ENCODE results near the gene ANXA9. TPM values are rescaled to one million over a fixed set of nuclear protein-coding genes. Genes with fewer than 3 reads are reported as not detected.

Gene ANXA9
- total RNA-seq, 2 donors from 2014 or later: not detected

GRCh38 chr1:150995460-150995859 lies 13.4 kb downstream of the ANXA9 start:
- H3K9me3 Mint-ChIP-seq: no peaks in the 10 kb centered on the region
- no peaks in the 10 kb centered on the region for H3K36me3 Mint-ChIP-seq
- DNase-seq (ENCODE audit: low spot score in 2 of 2): no peak
- peak overlapping the region in 1 of 2 donors; percentile 72 for H3K27ac Mint-ChIP-seq
- ATAC-seq: no peak

- H3K9me3 Mint-ChIP-seq: no peaks in the 10 kb centered on the region
- H3K27ac Mint-ChIP-seq: no peak overlapping the region
- DNase-seq (ENCODE audit: low spot score in 2 of 2) (peak in 1 of 2 donors; percentile 40), ATAC-seq (peak in 1 of 2 donors; percentile 32)
- H3K36me3 Mint-ChIP-seq: no peaks in the 10 kb centered on the region
Observed at GRCh38 chr1:150995896-150996295, 13.8 kb downstream of the ANXA9 start.

DNA sequence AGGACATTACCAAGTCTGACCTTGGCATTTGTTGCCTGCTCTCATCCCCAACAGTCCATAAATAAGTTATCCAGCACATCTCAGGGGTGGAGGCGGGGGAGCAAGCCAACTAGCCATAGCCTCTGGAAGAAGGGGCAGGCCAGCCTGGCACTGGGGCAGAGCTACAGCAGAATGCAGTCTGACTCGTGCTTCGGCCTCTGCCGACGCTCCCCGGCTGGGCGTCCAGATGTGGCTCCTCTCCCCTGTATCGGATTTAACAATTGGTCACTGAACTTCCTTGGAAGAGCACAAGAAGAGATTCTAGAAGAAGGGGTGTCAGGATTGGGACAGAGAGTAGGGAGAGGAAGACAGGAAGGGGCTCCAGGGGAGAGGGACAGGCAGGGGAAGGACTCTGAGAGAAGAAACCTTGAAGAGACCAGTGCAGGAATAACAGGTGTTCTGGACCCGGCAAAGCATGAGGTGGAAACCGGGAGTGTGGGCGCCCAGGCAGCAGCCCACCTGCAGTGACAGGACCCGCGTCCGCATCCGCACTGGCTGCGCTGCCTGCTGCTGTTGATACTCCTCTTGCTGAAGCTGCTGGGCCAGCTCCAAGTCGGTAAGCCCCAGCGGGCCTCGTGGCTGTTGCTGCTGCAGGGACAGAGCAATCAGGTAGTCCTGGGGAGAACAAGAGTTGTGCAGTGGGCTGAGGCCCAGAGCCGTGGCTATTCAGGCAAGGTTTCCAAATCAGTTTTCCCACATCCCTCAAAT lies 15.2 kb downstream of the ANXA9 start:
- ATAC-seq (no peak), DNase-seq (ENCODE audit: low spot score in 2 of 2) (no peak)
- Mint-ChIP-seq H3K9me3 (no peaks in the 10 kb centered on the region), H3K27ac (peak overlapping the region in 1 of 2 donors; percentile 15), H3K36me3 (peaks cover 6 to 8% of the 10 kb centered on the region in 2 donors)

- ATAC-seq (no peak), DNase-seq (ENCODE audit: low spot score in 2 of 2) (no peak)
- H3K9me3 Mint-ChIP-seq: no peaks in the 10 kb centered on the region
- no peak overlapping the region for H3K27ac Mint-ChIP-seq
- H3K36me3 Mint-ChIP-seq: peaks cover 6 to 8% of the 10 kb centered on the region in 2 donors
Observed at GRCh38 chr1:150997949-150998348, 15.9 kb downstream of the ANXA9 start.

DNA sequence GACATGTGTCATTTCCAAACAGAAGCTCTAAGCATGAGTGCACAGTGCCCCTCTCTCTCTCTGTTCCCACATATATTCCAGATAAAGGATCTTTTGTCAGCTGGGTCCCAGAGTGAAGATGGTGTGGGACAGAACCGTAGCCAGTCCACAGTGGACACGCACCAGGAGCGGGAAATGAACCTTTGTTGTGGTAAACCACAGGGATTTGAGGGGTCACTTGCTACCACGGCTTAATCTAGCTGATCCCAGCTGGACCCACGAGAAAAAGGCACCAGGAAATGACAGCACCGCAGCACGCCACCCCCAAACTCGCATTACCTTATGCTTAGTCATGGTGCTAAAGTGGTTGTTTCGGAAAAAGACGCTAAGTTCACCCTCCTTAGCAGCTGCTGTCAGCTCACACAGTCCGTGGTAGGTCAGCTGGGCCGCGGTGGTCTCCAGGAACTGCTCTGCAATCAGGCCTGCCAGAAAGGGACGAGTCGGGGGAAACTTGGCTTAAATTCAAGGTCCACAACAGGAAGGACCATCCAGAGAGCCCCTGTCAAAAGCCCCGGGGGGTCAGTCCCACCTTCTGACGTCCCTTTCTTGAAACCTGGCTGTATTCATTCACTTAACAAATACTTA lies 17.1 kb downstream of the ANXA9 start:
- DNase-seq (ENCODE audit: low spot score in 2 of 2) (no peak), ATAC-seq (peak; percentile 58 to 76)
- H3K27ac Mint-ChIP-seq: peak overlapping the region in 1 of 2 donors; percentile 60
- peaks cover 6 to 8% of the 10 kb centered on the region in 2 donors for H3K36me3 Mint-ChIP-seq
- no peaks in the 10 kb centered on the region for H3K9me3 Mint-ChIP-seq

GRCh38 chr1:150999926-151000325 lies 17.8 kb downstream of the ANXA9 start:
- H3K27ac Mint-ChIP-seq: no peak overlapping the region
- H3K9me3 Mint-ChIP-seq: no peaks in the 10 kb centered on the region
- H3K36me3 Mint-ChIP-seq: peaks cover 6 to 8% of the 10 kb centered on the region in 2 donors
- no peak for ATAC-seq
- DNase-seq (ENCODE audit: low spot score in 2 of 2): no peak

DNA sequence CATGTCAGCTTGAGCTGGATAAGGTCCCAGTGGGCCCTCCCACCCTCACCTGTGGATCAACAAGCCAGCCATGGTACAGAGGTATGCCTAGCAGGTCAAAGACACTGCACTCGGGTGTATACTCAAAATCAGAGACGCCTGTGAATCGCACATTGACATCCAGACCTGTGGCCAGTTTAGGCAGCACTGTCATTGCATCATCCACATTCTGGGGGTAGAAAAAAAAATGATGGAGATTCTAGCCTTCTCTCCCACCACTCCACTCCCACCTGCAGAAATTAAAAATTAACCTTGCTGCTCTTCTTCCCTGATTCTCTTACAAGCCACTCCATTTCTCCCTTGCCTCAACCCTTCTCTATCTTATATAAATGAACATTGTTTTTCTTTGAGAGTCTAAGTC lies 18.3 kb downstream of the ANXA9 start:
- Mint-ChIP-seq H3K9me3 (no peaks in the 10 kb centered on the region), H3K27ac (peak overlapping the region in 1 of 2 donors; percentile 65), H3K36me3 (peaks cover 6 to 10% of the 10 kb centered on the region in 2 donors)
- ATAC-seq: no peak
- DNase-seq (ENCODE audit: low spot score in 2 of 2): no peak

- DNase-seq (ENCODE audit: low spot score in 2 of 2): no peak
- Mint-ChIP-seq H3K27ac (peak overlapping the region in 1 of 2 donors; percentile 93), H3K36me3 (peaks cover 12 to 22% of the 10 kb centered on the region in 2 donors), H3K9me3 (no peaks in the 10 kb centered on the region)
- no peak for ATAC-seq
Observed at GRCh38 chr1:151001602-151002001, 19.5 kb downstream of the ANXA9 start.

- Mint-ChIP-seq H3K9me3 (no peaks in the 10 kb centered on the region), H3K36me3 (peaks cover 12 to 25% of the 10 kb centered on the region in 2 donors), H3K27ac (peak overlapping the region; percentile 6 to 97)
- ATAC-seq (no peak), DNase-seq (ENCODE audit: low spot score in 2 of 2) (no peak)
Observed at GRCh38 chr1:151002051-151002450, 20.0 kb downstream of the ANXA9 start.

- H3K27ac Mint-ChIP-seq: peak overlapping the region; percentile 88 to 97
- ATAC-seq (no peak), DNase-seq (ENCODE audit: low spot score in 2 of 2) (no peak)
- peaks cover 12 to 25% of the 10 kb centered on the region in 2 donors for H3K36me3 Mint-ChIP-seq
- no peaks in the 10 kb centered on the region for H3K9me3 Mint-ChIP-seq
Observed at GRCh38 chr1:151002611-151003010, 20.5 kb downstream of the ANXA9 start.

GRCh38 chr1:151003180-151003579 lies 21.1 kb downstream of the ANXA9 start:
- Mint-ChIP-seq H3K36me3 (peaks cover 12 to 25% of the 10 kb centered on the region in 2 donors), H3K9me3 (no peaks in the 10 kb centered on the region), H3K27ac (peak overlapping the region; percentile 88 to 97)
- ATAC-seq (no peak), DNase-seq (ENCODE audit: low spot score in 2 of 2) (no peak)

GRCh38 chr1:151005729-151006319 lies 23.7 kb downstream of the ANXA9 start:
- ATAC-seq: peak in 1 of 2 donors; percentile 1
- DNase-seq (ENCODE audit: low spot score in 2 of 2): no peak
- no peaks in the 10 kb centered on the region for H3K9me3 Mint-ChIP-seq
- peak overlapping the region; percentile 97 to 99 for H3K27ac Mint-ChIP-seq
- H3K36me3 Mint-ChIP-seq: peaks cover 16 to 30% of the 10 kb centered on the region in 2 donors

- peak; percentile 44 to 62 for DNase-seq (ENCODE audit: low spot score in 2 of 2)
- peak; percentile 41 to 43 for ATAC-seq
- peak within 1 kb of the TSS; percentile 97 to 99 for H3K27ac Mint-ChIP-seq
Observed at GRCh38 chr1:151006327-151007052, 24.4 kb downstream of the ANXA9 start, which contains the start of gene MINDY1. MINDY1 (minus strand) TSS chr1:151006902; CDS start chr1:151002617, 4,285 bp downstream.

DNA sequence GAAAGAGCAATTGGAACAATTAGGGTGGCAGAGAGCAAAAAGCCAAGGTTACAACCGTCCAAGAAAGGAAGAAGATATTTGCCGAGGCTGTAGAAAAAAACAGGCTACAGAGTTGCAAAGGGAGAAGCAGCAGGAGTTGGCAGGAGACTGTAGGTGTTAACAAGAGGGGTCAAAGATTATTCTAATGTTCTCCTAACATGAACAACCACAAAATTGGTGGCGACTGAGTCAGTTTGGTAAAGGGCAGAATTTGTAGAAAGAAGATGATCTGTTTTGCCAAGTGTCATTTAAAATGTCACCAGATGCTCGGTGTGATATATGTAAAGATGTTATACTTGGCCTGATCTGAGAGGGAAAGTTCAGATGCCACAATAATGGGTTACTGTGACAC lies 25.8 kb downstream of the ANXA9 start:
- Mint-ChIP-seq H3K36me3 (peaks cover 10 to 21% of the 10 kb centered on the region in 2 donors), H3K9me3 (no peaks in the 10 kb centered on the region), H3K27ac (peak overlapping the region; percentile 97 to 99)
- no peak for ATAC-seq
- DNase-seq (ENCODE audit: low spot score in 2 of 2): no peak

More at GRCh38 chr1:151006327-151007052, 24.4 kb downstream of the ANXA9 start, which contains the start of gene MINDY1:
- no peaks in the 10 kb centered on the region for H3K9me3 Mint-ChIP-seq
- peaks cover 16 to 29% of the 10 kb centered on the region in 2 donors for H3K36me3 Mint-ChIP-seq

DNA sequence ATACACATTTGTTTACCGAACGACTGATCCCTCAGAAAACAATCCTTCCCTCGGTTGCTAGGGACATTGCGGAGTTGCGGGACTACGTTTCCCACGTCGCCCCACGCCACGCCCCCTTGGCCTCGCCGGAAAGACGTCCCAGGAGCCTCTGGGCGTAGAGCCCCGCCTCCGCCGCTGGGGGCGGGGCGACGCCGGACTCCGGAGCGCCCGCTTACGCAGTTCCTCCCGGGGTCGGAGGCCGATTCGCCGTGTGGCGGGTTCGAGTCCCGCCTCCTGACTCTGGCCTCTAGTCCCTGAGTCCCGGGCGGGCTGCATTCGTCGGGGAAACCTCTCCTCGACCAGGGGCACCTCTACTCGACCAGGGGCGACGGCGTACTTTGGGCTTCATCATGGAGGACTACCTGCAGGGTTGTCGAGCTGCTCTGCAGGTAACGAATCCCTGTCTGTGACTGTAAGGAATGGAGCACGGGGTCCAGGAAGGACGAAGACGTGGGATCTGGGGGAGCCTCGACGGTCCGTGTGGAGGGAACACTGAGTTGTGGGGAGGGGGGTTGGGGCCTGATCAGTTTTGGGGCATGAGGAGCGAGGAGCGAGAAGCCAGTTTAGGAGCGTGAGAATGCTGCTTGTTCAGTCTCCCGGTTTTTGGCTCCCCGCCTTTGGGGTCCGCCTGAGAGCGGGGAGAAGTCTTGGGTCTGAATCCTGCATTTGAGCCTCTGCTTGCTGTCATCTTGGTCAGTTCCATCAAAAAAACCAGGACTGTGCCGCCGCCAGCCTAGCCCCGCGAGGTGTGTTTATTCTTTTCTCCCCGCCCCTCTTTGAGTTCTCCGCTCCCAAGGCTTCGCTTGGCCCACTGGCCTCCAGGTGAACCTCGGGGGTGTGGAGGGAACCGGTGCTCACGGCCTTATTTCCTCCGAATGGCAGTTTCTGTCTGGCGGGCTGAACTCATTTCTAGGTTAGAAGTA lies 26.4 kb downstream of the ANXA9 start, which contains the start of gene PRUNE1:
Gene PRUNE1 (plus strand): TSS at position 206 of the 962 bp plus-strand sequence. CDS start 184 bp downstream, at position 390.
- ATAC-seq (peak; percentile 80 to 90), DNase-seq (ENCODE audit: low spot score in 2 of 2) (peak; percentile 93 to 97)
- H3K9me3 Mint-ChIP-seq: no peaks in the 10 kb centered on the region
- peak within 1 kb of the TSS; percentile 97 to 99 for H3K27ac Mint-ChIP-seq
- H3K36me3 Mint-ChIP-seq: peaks cover 10 to 21% of the 10 kb centered on the region in 2 donors

Measured in activated naive CD4-positive, alpha-beta T cell treated with anti-CD3 and anti-CD28 coated beads, Interleukin-2, amount 50 U/mL, for 72 hours (primary cell).